Fibroblast of mammary gland (primary cell): ENCODE data around the gene CENPVL2.
"Not testable (repeated sequence)": the region's sequence is repeated elsewhere in the genome, so short reads cannot be mapped to it uniquely, and the experiment has no call there.

ENCODE experiments used
- DNase-seq: peaks from one replicate; pipeline ENCODE4 v3.0.0-alpha.2; 2010; ENCODE audit warnings: low read depth
- H3K4me3 ChIP-seq: 2 replicates; pipeline ENCODE4 v1.5.1; 2011; ENCODE audit warnings: low read depth, mild to moderate bottlenecking, low read length, moderate library complexity; ENCODE audit not compliant: control insufficient read depth
- TF ChIP-seq, protein P1 (sequence below): conservative IDR thresholded peaks from 2 replicates; pipeline ENCODE4 v1.5.1; 2011; ENCODE audit warnings: low read depth, low read length, inconsistent platforms; ENCODE audit not compliant: control insufficient read depth, insufficient read depth

CENPVL2 gene

DNA sequence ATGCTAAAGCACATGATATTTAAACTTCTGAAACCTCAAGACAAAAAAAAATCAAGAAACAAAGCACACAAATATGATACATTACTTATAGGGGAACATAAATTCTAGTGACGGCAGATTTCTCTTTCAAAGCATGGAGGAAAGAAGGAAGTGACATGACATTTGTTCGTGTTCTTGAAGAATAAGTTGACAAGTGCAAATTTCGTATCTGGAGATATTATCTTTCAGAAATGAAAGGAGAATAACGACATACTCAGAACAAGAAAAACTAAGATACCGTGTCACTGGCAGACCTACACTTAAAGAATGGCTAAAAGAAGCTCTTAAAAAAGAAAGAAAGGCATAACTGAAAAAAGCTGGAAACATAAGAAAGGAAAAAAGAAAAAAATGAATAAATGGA, 16.6 kb downstream of the CENPVL2 start:
- TF ChIP-seq, protein P1, sequence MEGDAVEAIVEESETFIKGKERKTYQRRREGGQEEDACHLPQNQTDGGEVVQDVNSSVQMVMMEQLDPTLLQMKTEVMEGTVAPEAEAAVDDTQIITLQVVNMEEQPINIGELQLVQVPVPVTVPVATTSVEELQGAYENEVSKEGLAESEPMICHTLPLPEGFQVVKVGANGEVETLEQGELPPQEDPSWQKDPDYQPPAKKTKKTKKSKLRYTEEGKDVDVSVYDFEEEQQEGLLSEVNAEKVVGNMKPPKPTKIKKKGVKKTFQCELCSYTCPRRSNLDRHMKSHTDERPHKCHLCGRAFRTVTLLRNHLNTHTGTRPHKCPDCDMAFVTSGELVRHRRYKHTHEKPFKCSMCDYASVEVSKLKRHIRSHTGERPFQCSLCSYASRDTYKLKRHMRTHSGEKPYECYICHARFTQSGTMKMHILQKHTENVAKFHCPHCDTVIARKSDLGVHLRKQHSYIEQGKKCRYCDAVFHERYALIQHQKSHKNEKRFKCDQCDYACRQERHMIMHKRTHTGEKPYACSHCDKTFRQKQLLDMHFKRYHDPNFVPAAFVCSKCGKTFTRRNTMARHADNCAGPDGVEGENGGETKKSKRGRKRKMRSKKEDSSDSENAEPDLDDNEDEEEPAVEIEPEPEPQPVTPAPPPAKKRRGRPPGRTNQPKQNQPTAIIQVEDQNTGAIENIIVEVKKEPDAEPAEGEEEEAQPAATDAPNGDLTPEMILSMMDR = no peak
- no peak overlapping the region for H3K4me3 ChIP-seq

DNA sequence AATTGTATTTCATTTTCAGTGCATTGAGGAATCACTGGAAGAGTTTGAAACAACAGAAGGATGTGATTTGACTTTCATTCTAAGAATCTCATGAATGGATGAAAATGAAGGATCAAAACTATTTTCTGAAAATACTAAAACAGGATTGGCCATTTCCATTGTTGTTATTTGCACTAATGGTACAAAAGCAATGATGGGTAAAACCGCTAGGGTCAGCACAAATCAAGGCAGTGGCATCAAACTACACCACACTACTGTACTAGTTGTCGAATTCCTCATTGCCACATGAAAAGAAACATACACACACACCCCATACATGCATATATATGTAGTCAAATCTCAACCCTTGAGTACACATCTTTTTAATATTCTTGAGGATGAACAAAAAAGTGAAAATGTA, 39.3 kb downstream of the CENPVL2 start:
- no peak overlapping the region for H3K4me3 ChIP-seq
- DNase-seq = no peak
- TF ChIP-seq, protein P1 = no peak

More for the DNA sequence above, 16.6 kb downstream of the CENPVL2 start:
- no peak for DNase-seq

DNA sequence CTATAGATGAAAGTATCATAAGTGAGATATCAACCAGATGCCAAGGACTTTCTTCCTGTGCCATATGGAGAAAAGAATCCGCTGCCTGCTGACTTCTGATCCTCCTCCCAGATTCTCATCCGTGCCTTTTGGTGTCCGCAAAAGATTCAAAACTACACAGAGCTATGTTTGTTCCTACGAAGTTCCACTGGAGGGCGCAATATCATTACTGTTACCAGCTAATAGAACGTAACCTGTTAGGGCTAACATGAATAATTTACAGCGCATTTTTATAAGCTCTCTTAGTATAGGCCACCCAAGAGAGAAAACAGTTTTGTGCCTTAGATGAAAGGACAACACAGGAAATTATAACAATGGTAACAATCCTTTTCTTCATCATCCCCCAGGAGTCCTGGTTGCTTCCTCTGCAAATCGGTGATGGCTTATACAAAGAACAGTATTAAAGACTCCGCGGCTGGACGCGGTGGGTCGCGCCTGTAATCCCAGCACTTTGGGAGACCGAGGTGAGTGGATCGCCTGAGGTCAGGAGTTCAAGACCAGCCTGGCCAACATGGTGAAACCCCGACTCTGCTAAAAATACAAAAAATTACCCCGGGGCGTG, 41.1 kb downstream of the CENPVL2 start:
- H3K4me3 ChIP-seq = no peak overlapping the region
- TF ChIP-seq, protein P1 = peak; percentile 48
- DNase-seq = peak; percentile 59

DNA sequence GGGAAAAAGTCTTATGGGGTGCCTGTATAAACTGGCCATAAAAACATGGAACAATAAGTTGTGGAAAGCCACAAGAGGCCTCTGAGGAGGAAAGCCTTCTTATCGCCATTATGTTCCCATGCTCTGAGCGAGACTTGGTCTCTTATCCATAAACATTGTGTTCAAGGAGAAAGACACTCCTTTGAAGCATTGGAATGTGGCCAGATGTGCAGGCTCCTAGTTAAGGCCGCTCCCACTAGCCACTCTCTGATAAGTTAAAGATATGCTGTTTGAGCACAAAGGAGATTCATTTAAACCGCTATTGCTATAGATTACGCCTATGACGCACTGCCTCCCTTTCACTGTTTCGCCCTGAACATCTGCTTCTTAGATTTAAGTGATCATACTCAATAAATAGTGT, 46.1 kb downstream of the CENPVL2 start:
- not testable (repeated sequence) for DNase-seq, H3K4me3 ChIP-seq
